CD14-positive monocyte (primary cell): Measurements from ENCODE around the gene LRRK1. TPM values are rescaled to one million over a fixed set of nuclear protein-coding genes. Genes with fewer than 3 reads are reported as not detected.

Source experiments
- DNase-seq, 3 donors: peaks; one replicate each; pipeline ENCODE4 v3.0.0-alpha.2; 2011 to 2022
- H2AFZ ChIP-seq: 2 replicates; pipeline ENCODE4 v1.6.0; 2012; ENCODE audit warnings: mild to moderate bottlenecking, low read depth, low read length, inconsistent platforms; ENCODE audit not compliant: insufficient read depth, poor library complexity, severe bottlenecking
- H3K27ac ChIP-seq, 2 donors: 1 replicate in 1 of 2; 2 replicates in 1 of 2; pipeline ENCODE4 v1.5.1; 2012 to 2013; ENCODE audit warnings: low read length in 2 of 2, control low read depth in 1 of 2, inconsistent platforms in 1 of 2, low read depth in 1 of 2, mild to moderate bottlenecking in 1 of 2
- H3K27me3 ChIP-seq, 2 donors: one replicate each; pipeline versions ENCODE4 v1.6.0 to v1.6.1; 2011 to 2013; ENCODE audit warnings: low read length in 2 of 2; ENCODE audit not compliant: control insufficient read depth in 2 of 2, insufficient read depth in 2 of 2
- H3K36me3 ChIP-seq, 2 donors: replicated peaks in 1 of 2; 1 replicate in 1 of 2; 2 replicates in 1 of 2; pipeline versions ENCODE4 v1.5.1 to v1.6.1; 2012 to 2013; ENCODE audit warnings: low read length in 2 of 2, control low read depth in 1 of 2, inconsistent platforms in 1 of 2, mild to moderate bottlenecking in 1 of 2; ENCODE audit not compliant: insufficient read depth in 2 of 2, control insufficient read depth in 1 of 2
- H3K4me1 ChIP-seq, 2 donors: 1 replicate in 1 of 2; 2 replicates in 1 of 2; pipeline versions ENCODE4 v1.5.1 to v1.6.1; 2012 to 2013; ENCODE audit warnings: low read length in 2 of 2, control low read depth in 1 of 2, inconsistent platforms in 1 of 2, mild to moderate bottlenecking in 1 of 2, moderate library complexity in 1 of 2; ENCODE audit not compliant: insufficient read depth in 2 of 2, control insufficient read depth in 1 of 2
- H3K4me2 ChIP-seq: replicated peaks from 2 replicates; pipeline ENCODE3; 2012; ENCODE audit warnings: low read length, moderate library complexity, mild to moderate bottlenecking; ENCODE audit not compliant: poor library complexity, severe bottlenecking; ENCODE audit errors: extremely low read depth
- H3K4me3 ChIP-seq, 3 experiments: fragments of 200-600 bp in 1 of 3; sonication (generic) in 1 of 3; replicated peaks in 1 of 3; 1 replicate in 2 of 3; 2 replicates in 1 of 3; pipeline ENCODE4 v1.5.1; 2011 to 2013; ENCODE audit warnings: low read length in 3 of 3, mild to moderate bottlenecking in 3 of 3, control low read depth in 2 of 3, low read depth in 2 of 3, inconsistent platforms in 1 of 3, moderate library complexity in 1 of 3
- H3K79me2 ChIP-seq: 2 replicates; pipeline ENCODE4 v1.6.0; 2012; ENCODE audit warnings: mild to moderate bottlenecking, control low read depth, inconsistent platforms, low read length, moderate library complexity; ENCODE audit not compliant: insufficient read depth
- H3K9ac ChIP-seq: 2 replicates; pipeline ENCODE4 v1.6.0; 2017; ENCODE audit warnings: low read length, mild to moderate bottlenecking; ENCODE audit not compliant: insufficient read depth, poor library complexity, severe bottlenecking
- H3K9me3 ChIP-seq, 2 donors: replicated peaks in 1 of 2; 1 replicate in 1 of 2; 2 replicates in 1 of 2; pipeline versions ENCODE4 v1.5.1 to v1.6.1; 2012 to 2013; ENCODE audit warnings: low read length in 2 of 2, control low read depth in 1 of 2; ENCODE audit not compliant: control insufficient read depth in 1 of 2, insufficient read depth in 1 of 2
- H4K20me1 ChIP-seq: 2 replicates; pipeline ENCODE4 v1.6.0; 2012; ENCODE audit warnings: mild to moderate bottlenecking, low read length, control low read depth, moderate library complexity; ENCODE audit not compliant: insufficient read depth
- H3K27ac Mint-ChIP-seq, 7 donors: one replicate each; pipeline ENCODE4 v1.8.0; 2020; ENCODE audit warnings: mild to moderate bottlenecking in 7 of 7, mixed read lengths in 7 of 7, moderate library complexity in 6 of 7, inconsistent platforms in 2 of 7
- H3K27me3 Mint-ChIP-seq, 3 donors: one replicate each; pipeline ENCODE4 v1.8.0; 2021 to 2022; ENCODE audit warnings: low read depth in 3 of 3, mild to moderate bottlenecking in 3 of 3, mixed read lengths in 3 of 3, moderate library complexity in 3 of 3, inconsistent platforms in 1 of 3
- H3K36me3 Mint-ChIP-seq, 2 donors: one replicate each; pipeline ENCODE4 v1.8.0; 2020; ENCODE audit warnings: mixed read lengths in 2 of 2, inconsistent platforms in 1 of 2, mild to moderate bottlenecking in 1 of 2
- H3K4me1 Mint-ChIP-seq: one replicate; pipeline ENCODE4 v1.8.0; 2020; ENCODE audit warnings: mild to moderate bottlenecking, mixed read lengths
- H3K4me3 Mint-ChIP-seq, 2 donors: one replicate each; pipeline ENCODE4 v1.8.0; 2020; ENCODE audit warnings: mild to moderate bottlenecking in 2 of 2, mixed read lengths in 2 of 2, moderate library complexity in 1 of 2
- H3K9me3 Mint-ChIP-seq, 7 donors: one replicate each; pipeline ENCODE4 v1.8.0; 2020 to 2022; ENCODE audit warnings: mixed read lengths in 7 of 7, mild to moderate bottlenecking in 6 of 7, moderate library complexity in 6 of 7, inconsistent platforms in 2 of 7
- WGBS: methylation state at CpG from one replicate; pipeline ENCODE4 v1.1.5; 2013; ENCODE audit warnings: missing lambda C conversion rate; ENCODE audit not compliant: insufficient coverage; 5-methylcytosine and 5-hydroxymethylcytosine counted together
- intact Hi-C, 2 donors: fragments of 100-400 bp; cut with micrococcal nuclease; formaldehyde crosslinking; loops; one replicate each; pipeline versions ENCODE4 v1.15.0 to v1.15.1; 2023
- polyA plus RNA-seq, 3 donors: library from polyadenylated mRNA; depleted of rRNA in 1 of 3; unstranded in 2 of 3; stranded (reverse) in 1 of 3; fragments of 300-500 nt in 2 of 3; fragments of >200 nt in 1 of 3; fragmentation: Illumina TruSeq in 2 of 3; gene quantifications; 1 replicate in 2 of 3; 2 replicates in 1 of 3; pipeline ENCODE4 v1.2.3, GENCODE V29; 2012 to 2021
- TF ChIP-seq, protein P1 (sequence below): fragments of 200-600 bp; IDR thresholded peaks from one replicate; pipeline ENCODE4 v1.8.0; 2022; ENCODE audit warnings: antibody characterized with exemption, mild to moderate bottlenecking

The LRRK1 gene
- polyA plus RNA-seq, 3 donors = 1.7 to 18.9 (median 5.4) TPM

- intact Hi-C loops = loop anchor here (5.0 to 10.0 kb wide), 2 partner anchors 50 to 378 kb away; no protein-coding TSS in a partner anchor
- no peaks in the 10 kb centered on the region for H3K79me2 ChIP-seq
- no peak overlapping the region for H3K4me2 ChIP-seq
- H3K36me3 ChIP-seq = peaks cover 17 to 58% of the 10 kb centered on the region in 2 donors
- peaks cover 0 to 14% (median 8%) of the 10 kb centered on the region in 7 donors for H3K9me3 Mint-ChIP-seq
- H3K27me3 Mint-ChIP-seq = peaks cover 9 to 15% (median 15%) of the 10 kb centered on the region in 3 donors
- no peak overlapping the region for H3K9ac ChIP-seq
- H3K27ac Mint-ChIP-seq = no peak overlapping the region
- H3K36me3 Mint-ChIP-seq = peaks cover 53 to 63% of the 10 kb centered on the region in 2 donors
- H3K27ac ChIP-seq = no peak overlapping the region
- H3K4me3 ChIP-seq = no peak overlapping the region
- H3K4me3 Mint-ChIP-seq = no peak overlapping the region
- H4K20me1 ChIP-seq = peaks cover 20% of the 10 kb centered on the region
- H3K27me3 ChIP-seq = peaks cover 0 to 5% of the 10 kb centered on the region in 2 donors
- no peak overlapping the region for H2AFZ ChIP-seq
- DNase-seq = no peak
- H3K4me1 ChIP-seq = peaks cover 28 to 30% of the 10 kb centered on the region in 2 donors
- 93% methylated on average over 2 of the region's 10 CpGs for WGBS
- H3K9me3 ChIP-seq = peaks cover 0 to 10% of the 10 kb centered on the region in 2 donors
- TF ChIP-seq, protein P1, sequence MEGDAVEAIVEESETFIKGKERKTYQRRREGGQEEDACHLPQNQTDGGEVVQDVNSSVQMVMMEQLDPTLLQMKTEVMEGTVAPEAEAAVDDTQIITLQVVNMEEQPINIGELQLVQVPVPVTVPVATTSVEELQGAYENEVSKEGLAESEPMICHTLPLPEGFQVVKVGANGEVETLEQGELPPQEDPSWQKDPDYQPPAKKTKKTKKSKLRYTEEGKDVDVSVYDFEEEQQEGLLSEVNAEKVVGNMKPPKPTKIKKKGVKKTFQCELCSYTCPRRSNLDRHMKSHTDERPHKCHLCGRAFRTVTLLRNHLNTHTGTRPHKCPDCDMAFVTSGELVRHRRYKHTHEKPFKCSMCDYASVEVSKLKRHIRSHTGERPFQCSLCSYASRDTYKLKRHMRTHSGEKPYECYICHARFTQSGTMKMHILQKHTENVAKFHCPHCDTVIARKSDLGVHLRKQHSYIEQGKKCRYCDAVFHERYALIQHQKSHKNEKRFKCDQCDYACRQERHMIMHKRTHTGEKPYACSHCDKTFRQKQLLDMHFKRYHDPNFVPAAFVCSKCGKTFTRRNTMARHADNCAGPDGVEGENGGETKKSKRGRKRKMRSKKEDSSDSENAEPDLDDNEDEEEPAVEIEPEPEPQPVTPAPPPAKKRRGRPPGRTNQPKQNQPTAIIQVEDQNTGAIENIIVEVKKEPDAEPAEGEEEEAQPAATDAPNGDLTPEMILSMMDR = no peak
- peaks cover 30% of the 10 kb centered on the region for H3K4me1 Mint-ChIP-seq
Observed at GRCh38 chr15:101004986-101005747, 86.0 kb downstream of the LRRK1 start.

GRCh38 chr15:101006931-101007691 is 88.0 kb downstream of the LRRK1 start:
- H3K4me3 Mint-ChIP-seq = peak overlapping the region; percentile 27 to 88
- peaks cover 30% of the 10 kb centered on the region for H3K4me1 Mint-ChIP-seq
- peak overlapping the region in 1 of 7 donors; percentile 19 for H3K27ac Mint-ChIP-seq
- H3K9me3 Mint-ChIP-seq = peaks cover 0 to 14% (median 8%) of the 10 kb centered on the region in 7 donors
- peak; percentile 56 to 78 (median 73) for DNase-seq
- Histone ChIP-seq H3K36me3 (peaks cover 22 to 58% of the 10 kb centered on the region in 2 donors), H3K9me3 (peaks cover 0 to 10% of the 10 kb centered on the region in 2 donors), H3K79me2 (no peaks in the 10 kb centered on the region), H3K4me3 (peak overlapping the region in 1 of 3 experiments; percentile 74), H3K9ac (no peak overlapping the region), H3K27me3 (peaks cover 0 to 5% of the 10 kb centered on the region in 2 donors), H2AFZ (no peak overlapping the region), H4K20me1 (peaks cover 20% of the 10 kb centered on the region), H3K4me2 (peak overlapping the region; percentile 88), H3K4me1 (peaks cover 28 to 30% of the 10 kb centered on the region in 2 donors), H3K27ac (no peak overlapping the region)
- H3K36me3 Mint-ChIP-seq = peaks cover 52 to 65% of the 10 kb centered on the region in 2 donors
- TF ChIP-seq, protein P1 = peak; percentile 85
- H3K27me3 Mint-ChIP-seq = peaks cover 9 to 15% (median 15%) of the 10 kb centered on the region in 3 donors
- 18% methylated on average over 25 of the region's 27 CpGs for WGBS
- intact Hi-C loops = loop anchor here (1.0 to 10.0 kb wide), 5 partner anchors 52 to 380 kb away; no protein-coding TSS in a partner anchor
